HG03039 (cell line): ENCODE measurements around the gene PLIN4.

Experiments
- ATAC-seq: cut with Tn5 transposase; IDR thresholded peaks from one replicate; pipeline ENCODE4 v1.9.1; 2021; ENCODE audit warnings: mild to moderate bottlenecking, moderate library complexity; ENCODE audit not compliant: unreplicated experiment

The PLIN4 gene

GRCh38 chr19:4456843-4457653, 61.2 kb downstream of the PLIN4 start:
- no peak for ATAC-seq

- ATAC-seq: no peak
Measured at GRCh38 chr19:4456476-4456842, 61.8 kb downstream of the PLIN4 start.

- no peak for ATAC-seq
Measured at GRCh38 chr19:4455719-4456475, 62.4 kb downstream of the PLIN4 start.

- ATAC-seq: no peak
Measured at GRCh38 chr19:4454747-4455718, 63.3 kb downstream of the PLIN4 start.

- no peak for ATAC-seq
Measured at GRCh38 chr19:4453232-4454179, 64.8 kb downstream of the PLIN4 start.

- ATAC-seq: no peak
Measured at GRCh38 chr19:4452230-4452990, 65.9 kb downstream of the PLIN4 start.
